NB4 (cell line): ENCODE data around the gene ZNF227.

Experiments used
- MYC ChIP-seq: IDR thresholded peaks from 2 replicates; pipeline ENCODE4 v1.6.1; 2011; ENCODE audit warnings: low read depth, low read length
- POLR2A ChIP-seq: IDR thresholded peaks from 2 replicates; pipeline ENCODE4 v1.6.1; 2011; ENCODE audit warnings: mild to moderate bottlenecking; ENCODE audit not compliant: insufficient read length; ENCODE audit errors: extremely low read depth
- TF ChIP-seq, protein P1 (sequence below): IDR thresholded peaks from one replicate; pipeline ENCODE4 v1.5.1; 2012; ENCODE audit warnings: low read depth, low read length
- TF ChIP-seq, protein P2 (sequence below): IDR thresholded peaks from 2 replicates; pipeline ENCODE4 v1.6.1; 2011; ENCODE audit warnings: low read depth, low read length

DNA sequence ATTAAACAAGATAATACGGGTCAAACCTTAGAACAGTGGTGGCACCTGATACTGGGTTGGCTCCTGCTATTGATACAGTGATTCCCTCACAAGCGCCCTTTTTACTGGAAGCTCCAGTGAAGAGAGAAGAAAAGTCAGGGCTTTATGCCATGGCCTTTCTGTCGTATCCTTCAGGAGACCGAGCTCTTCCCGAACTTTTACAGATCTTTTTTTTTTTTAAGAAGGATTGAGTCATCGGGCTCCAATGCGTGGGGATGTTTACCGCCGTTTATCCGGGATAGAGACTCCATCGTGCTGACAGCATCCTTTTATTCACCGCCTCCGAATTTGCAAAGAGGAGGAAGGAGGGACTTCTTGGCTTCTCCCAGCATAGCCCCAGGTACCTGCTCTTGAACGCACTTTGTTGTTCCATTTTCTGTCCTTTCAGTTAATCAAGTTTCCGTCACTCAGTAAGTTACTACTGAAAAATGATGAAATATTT, 574 bp downstream of the ZNF227 start:
- TF ChIP-seq, protein P1, sequence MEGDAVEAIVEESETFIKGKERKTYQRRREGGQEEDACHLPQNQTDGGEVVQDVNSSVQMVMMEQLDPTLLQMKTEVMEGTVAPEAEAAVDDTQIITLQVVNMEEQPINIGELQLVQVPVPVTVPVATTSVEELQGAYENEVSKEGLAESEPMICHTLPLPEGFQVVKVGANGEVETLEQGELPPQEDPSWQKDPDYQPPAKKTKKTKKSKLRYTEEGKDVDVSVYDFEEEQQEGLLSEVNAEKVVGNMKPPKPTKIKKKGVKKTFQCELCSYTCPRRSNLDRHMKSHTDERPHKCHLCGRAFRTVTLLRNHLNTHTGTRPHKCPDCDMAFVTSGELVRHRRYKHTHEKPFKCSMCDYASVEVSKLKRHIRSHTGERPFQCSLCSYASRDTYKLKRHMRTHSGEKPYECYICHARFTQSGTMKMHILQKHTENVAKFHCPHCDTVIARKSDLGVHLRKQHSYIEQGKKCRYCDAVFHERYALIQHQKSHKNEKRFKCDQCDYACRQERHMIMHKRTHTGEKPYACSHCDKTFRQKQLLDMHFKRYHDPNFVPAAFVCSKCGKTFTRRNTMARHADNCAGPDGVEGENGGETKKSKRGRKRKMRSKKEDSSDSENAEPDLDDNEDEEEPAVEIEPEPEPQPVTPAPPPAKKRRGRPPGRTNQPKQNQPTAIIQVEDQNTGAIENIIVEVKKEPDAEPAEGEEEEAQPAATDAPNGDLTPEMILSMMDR: no peak
- TF ChIP-seq POLR2A (no peak), MYC (no peak)
- TF ChIP-seq, protein P2, sequence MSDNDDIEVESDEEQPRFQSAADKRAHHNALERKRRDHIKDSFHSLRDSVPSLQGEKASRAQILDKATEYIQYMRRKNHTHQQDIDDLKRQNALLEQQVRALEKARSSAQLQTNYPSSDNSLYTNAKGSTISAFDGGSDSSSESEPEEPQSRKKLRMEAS: no peak
